Aorta (tissue), 5 donors: ENCODE measurements around the gene FKBP15. TPM values are rescaled to one million over a fixed set of nuclear protein-coding genes. Genes with fewer than 3 reads are reported as not detected.

ENCODE experiments used
- ATAC-seq: fragments of 200-7000 bp; cut with Tn5 transposase; one replicate; pipeline ENCODE4 v1.9.1; 2022; ENCODE audit warnings: moderate library complexity; ENCODE audit not compliant: low FRiP score
- DNase-seq, 2 donors: peaks; one replicate each; pipeline ENCODE4 v3.0.0-alpha.2; 2020
- H3K27ac ChIP-seq, 2 donors: one replicate each; pipeline ENCODE4 v1.5.1; 2013; ENCODE audit warnings: low read length in 2 of 2, mild to moderate bottlenecking in 2 of 2, moderate library complexity in 2 of 2, control low read depth in 1 of 2, inconsistent platforms in 1 of 2, low read depth in 1 of 2
- H3K27me3 ChIP-seq, 2 donors: one replicate each; pipeline ENCODE4 v1.6.1; 2013; ENCODE audit warnings: control low read depth in 1 of 2, low read length in 1 of 2, mild to moderate bottlenecking in 1 of 2, moderate library complexity in 1 of 2; ENCODE audit not compliant: insufficient read depth in 2 of 2, control insufficient read depth in 1 of 2
- H3K36me3 ChIP-seq, 2 donors: one replicate each; pipeline ENCODE4 v1.6.1; 2013; ENCODE audit warnings: control low read depth in 1 of 2, low read length in 1 of 2, mild to moderate bottlenecking in 1 of 2; ENCODE audit not compliant: insufficient read depth in 2 of 2, control insufficient read depth in 1 of 2
- H3K4me1 ChIP-seq, 2 donors: one replicate each; pipeline ENCODE4 v1.6.1; 2013; ENCODE audit warnings: low read length in 2 of 2, control low read depth in 1 of 2, mild to moderate bottlenecking in 1 of 2, moderate library complexity in 1 of 2; ENCODE audit not compliant: insufficient read depth in 2 of 2, control insufficient read depth in 1 of 2
- H3K4me3 ChIP-seq, 2 donors: one replicate each; pipeline ENCODE4 v1.5.1; 2013; ENCODE audit warnings: low read length in 2 of 2, control low read depth in 1 of 2, mild to moderate bottlenecking in 1 of 2
- H3K9me3 ChIP-seq: one replicate; pipeline ENCODE4 v1.6.1; 2013; ENCODE audit warnings: mild to moderate bottlenecking, low read length; ENCODE audit not compliant: control insufficient read depth
- WGBS, 2 donors: extraction: QIAGEN DNeasy Blood & Tissue Kit; methylation state at CpG; one replicate each; pipeline ENCODE4 v1.1.7; 2013; 5-methylcytosine and 5-hydroxymethylcytosine counted together
- intact Hi-C, 2 donors: fragments of 100-400 bp; cut with DNase I; formaldehyde crosslinking; loops; one replicate each; pipeline versions ENCODE4 v1.14.2 to v1.15.0; 2022
- polyA plus RNA-seq, 2 donors: library from polyadenylated mRNA; stranded (reverse); fragments of 200-250 nt; gene quantifications; one replicate each; pipeline ENCODE4 v1.2.3, GENCODE V29; 2013
- total RNA-seq, 2 donors: library from RNA; stranded (reverse); fragmentation: NEBNext Ultra II Directional; extraction: Animal tissue kit (Norgen Biotek cat#: 25700); gene quantifications; one replicate each; pipeline ENCODE4 v1.2.1, GENCODE V29; 2021
- donor health status: healthy with polysubstance abuse.
- donor health status: Bipolar disorder and iron deficiency.
- donor health status: DM: no; HTN: no; CAD: no.
- donor health status: DM: no; HTN: no; CAD: no.
- donor health status: DM: yes; HTN: yes; CAD: no.

FKBP15 gene
- total and polyA plus RNA-seq, 4 donors = 8.4 to 48.3 (median 20.2) TPM

DNA sequence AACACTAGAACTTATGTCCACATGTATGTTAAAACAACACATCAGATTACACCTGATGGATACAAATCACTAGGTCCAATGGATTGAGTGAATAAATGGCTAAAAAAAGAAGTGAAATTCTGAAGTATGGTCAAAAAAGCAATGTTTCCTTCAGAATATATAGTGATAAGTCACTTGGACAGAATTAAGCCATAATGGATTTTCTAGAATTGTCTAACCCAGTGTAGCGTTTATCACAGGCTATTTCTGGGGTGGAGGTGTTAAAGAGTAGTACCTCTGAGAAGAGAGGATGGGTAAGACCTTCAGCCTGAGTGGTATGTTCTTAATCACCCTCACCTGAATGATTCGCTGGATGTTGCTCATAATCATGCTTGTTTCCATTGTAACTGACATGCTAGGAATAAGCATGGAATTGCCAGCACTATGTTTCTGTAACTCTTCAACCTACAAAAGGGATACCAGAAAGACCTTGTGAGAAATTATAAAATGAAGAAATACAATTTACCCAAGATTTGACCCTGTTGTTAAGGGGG lies 37.1 kb downstream of the FKBP15 start:
- no peak for DNase-seq
- intact Hi-C loops = no loop called here
- H3K27ac ChIP-seq = no peak overlapping the region
- peaks cover 11 to 22% of the 10 kb centered on the region in 2 donors for H3K36me3 ChIP-seq
- H3K4me1 ChIP-seq = no peaks in the 10 kb centered on the region
- H3K27me3 ChIP-seq = no peaks in the 10 kb centered on the region
- no peak overlapping the region for H3K4me3 ChIP-seq
- no peaks in the 10 kb centered on the region for H3K9me3 ChIP-seq
- 94 to 95% methylated on average over 2 of the region's 2 CpGs for WGBS, 2 donors
- ATAC-seq = no peak

DNA sequence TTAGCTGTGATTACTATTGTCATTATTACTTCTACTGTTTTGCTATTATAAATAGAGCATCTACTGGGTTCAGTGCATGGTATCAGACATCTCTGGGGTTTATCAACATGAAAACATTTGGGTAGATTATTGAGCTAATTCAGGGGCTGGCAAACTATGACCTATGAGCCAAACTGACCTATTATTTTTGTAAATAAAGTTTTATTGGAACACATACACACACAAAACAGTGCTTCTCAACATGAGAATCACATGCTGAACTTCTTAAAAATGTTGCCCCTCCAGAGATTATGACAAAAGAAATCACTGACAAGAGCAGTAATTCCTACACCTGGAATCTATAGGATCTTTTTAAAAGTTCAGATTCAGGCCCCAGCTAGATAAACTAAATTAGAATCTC lies 39.9 kb downstream of the FKBP15 start:
- Histone ChIP-seq H3K27ac (no peak overlapping the region), H3K27me3 (no peaks in the 10 kb centered on the region), H3K4me3 (no peak overlapping the region), H3K4me1 (no peaks in the 10 kb centered on the region), H3K9me3 (no peaks in the 10 kb centered on the region), H3K36me3 (peaks cover 20 to 23% of the 10 kb centered on the region in 2 donors)
- DNase-seq (no peak), ATAC-seq (no peak)
- intact Hi-C loops = no loop called here

DNA sequence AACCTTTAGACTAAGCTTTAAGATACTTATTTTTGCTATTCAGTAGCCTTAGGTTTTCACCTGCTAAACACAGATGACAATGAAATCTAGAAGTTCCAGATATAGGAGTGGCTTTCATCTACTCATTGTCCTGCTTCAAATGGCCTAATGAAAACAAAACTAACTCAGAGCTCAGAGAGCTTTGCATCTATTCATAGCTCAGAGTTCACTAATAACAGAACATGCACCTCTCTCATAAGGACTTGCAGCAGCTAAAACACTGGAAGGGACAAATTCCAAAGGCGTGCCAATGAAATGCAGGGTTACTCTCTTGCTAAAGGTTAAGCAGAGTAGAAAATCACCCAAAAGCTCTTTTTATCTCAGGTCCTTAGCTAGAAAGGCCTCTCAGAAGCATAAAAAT lies 41.2 kb downstream of the FKBP15 start:
- peaks cover 18 to 20% of the 10 kb centered on the region in 2 donors for H3K36me3 ChIP-seq
- ATAC-seq (no peak), DNase-seq (no peak)
- H3K27me3 ChIP-seq = no peaks in the 10 kb centered on the region
- no peak overlapping the region for H3K4me3 ChIP-seq
- 93 to 94% methylated on average over 1 of the region's 1 CpG for WGBS, 2 donors
- no peaks in the 10 kb centered on the region for H3K4me1 ChIP-seq
- H3K9me3 ChIP-seq = no peaks in the 10 kb centered on the region
- intact Hi-C loops = no loop called here
- H3K27ac ChIP-seq = no peak overlapping the region

DNA sequence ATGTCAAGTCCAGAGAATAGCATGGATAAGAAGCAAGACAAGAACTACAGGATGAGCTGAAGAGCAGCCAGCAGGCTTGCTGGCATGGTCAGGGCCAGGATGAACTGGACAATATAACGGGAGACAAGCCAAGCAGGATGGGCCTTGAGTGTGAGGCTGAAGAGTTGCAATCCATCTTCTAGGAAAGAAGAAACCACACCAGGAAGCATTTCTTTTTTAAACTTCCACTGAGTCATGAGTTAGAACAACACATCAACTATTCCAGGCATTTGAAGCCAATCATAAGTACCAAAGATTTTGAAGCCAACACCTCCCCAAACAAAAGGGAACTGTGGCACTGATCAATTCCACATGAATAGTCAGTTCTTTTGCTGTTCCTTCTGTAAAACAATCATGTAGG lies 43.0 kb downstream of the FKBP15 start:
- Histone ChIP-seq H3K9me3 (no peaks in the 10 kb centered on the region), H3K4me1 (no peaks in the 10 kb centered on the region), H3K27me3 (no peaks in the 10 kb centered on the region), H3K27ac (no peak overlapping the region), H3K4me3 (no peak overlapping the region), H3K36me3 (peaks cover 15 to 24% of the 10 kb centered on the region in 2 donors)
- DNase-seq (no peak), ATAC-seq (no peak)
- 94 to 100% methylated on average over 1 of the region's 1 CpG for WGBS, 2 donors
- intact Hi-C loops = no loop called here

DNA sequence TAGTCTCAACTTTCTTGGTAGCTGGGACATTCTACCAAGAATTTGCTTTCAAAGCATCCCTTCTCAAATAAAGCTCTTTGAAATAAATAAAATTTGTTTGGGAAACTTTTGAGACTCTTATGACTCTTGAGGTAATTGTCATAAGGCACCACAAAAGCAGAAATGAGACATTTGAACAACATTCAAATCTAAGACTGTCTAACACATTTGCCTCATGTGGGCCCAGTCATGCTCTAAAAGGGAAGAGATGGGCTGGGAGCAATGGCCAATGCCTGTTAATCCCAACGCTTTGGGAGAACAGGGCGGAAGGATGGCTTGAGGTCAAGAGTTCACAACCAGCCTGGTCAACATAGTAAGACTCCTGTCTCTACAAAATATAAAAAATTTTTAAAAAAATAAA lies 43.8 kb downstream of the FKBP15 start:
- no peak overlapping the region for H3K4me3 ChIP-seq
- intact Hi-C loops = no loop called here
- H3K36me3 ChIP-seq = peaks cover 18 to 25% of the 10 kb centered on the region in 2 donors
- no peaks in the 10 kb centered on the region for H3K27me3 ChIP-seq
- H3K4me1 ChIP-seq = no peaks in the 10 kb centered on the region
- no peaks in the 10 kb centered on the region for H3K9me3 ChIP-seq
- WGBS, 2 donors = 93 to 96% methylated on average over 2 of the region's 2 CpGs
- ATAC-seq (no peak), DNase-seq (no peak)
- H3K27ac ChIP-seq = no peak overlapping the region

DNA sequence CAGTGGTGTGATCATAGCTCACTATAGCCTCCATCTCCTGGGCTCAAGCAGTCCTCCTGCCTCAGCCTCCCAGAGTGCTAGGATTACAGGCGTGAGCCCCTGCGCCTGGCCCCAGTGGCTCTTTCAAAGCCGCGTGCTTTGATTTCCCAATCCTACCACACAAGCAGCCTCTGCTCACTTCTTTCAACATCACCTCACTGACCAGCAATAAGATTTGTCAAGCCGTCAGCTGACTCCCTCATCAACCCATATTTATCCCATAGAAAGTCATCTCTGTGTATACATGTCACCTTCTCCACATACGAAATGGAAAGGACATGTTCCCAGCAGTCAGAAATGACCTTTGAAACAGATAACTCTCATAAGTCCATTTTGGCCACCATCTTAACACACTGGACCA lies 44.3 kb downstream of the FKBP15 start:
- Histone ChIP-seq H3K4me3 (no peak overlapping the region), H3K27me3 (no peaks in the 10 kb centered on the region), H3K36me3 (peaks cover 16 to 25% of the 10 kb centered on the region in 2 donors), H3K9me3 (no peaks in the 10 kb centered on the region), H3K27ac (no peak overlapping the region), H3K4me1 (no peaks in the 10 kb centered on the region)
- no peak for DNase-seq
- no peak for ATAC-seq
- intact Hi-C loops = no loop called here
- 95 to 96% methylated on average over 6 of the region's 6 CpGs for WGBS, 2 donors

DNA sequence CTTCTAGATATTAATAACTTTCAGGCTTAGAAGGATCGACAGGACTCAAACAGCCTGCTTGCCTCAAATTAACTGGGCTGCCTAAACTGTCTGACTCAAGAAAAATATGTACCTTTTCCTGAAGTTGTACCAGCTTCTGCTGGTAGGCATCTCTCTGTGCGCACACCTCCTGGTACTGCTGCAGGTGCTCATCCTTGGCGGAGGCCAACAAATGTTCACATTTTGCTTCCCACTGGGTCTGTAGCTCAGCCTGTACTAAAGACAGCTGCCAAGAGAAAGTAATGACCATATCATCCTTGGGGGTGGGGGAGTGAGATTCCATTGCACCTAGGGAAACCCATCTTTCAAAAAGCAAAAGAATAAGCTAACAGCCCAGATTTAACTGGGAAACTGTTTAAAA lies 47.7 kb downstream of the FKBP15 start:
- Histone ChIP-seq H3K27ac (no peak overlapping the region), H3K27me3 (no peaks in the 10 kb centered on the region), H3K36me3 (peaks cover 23 to 28% of the 10 kb centered on the region in 2 donors), H3K4me3 (no peak overlapping the region), H3K4me1 (no peaks in the 10 kb centered on the region), H3K9me3 (no peaks in the 10 kb centered on the region)
- WGBS, 2 donors = 96 to 99% methylated on average over 3 of the region's 3 CpGs
- DNase-seq (no peak), ATAC-seq (no peak)
- intact Hi-C loops = no loop called here

DNA sequence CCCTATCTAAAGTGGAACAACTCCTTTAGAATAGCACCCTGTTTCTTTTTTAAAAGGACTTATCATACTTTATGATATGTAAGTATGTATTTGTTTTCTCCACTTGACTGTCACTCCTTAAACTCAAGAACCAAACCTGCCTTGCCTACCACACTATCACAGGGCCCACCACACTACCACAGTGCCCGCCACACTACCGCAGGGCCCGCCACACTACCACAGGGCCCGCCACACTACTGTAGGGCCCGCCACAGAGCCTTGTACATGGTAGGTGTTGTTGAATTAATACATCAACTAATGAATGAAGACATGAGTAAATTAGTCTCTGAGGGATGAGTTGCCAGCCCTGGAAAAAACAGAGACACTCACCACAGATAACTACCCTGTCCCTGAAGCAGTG lies 52.3 kb downstream of the FKBP15 start:
- intact Hi-C loops = no loop called here
- ATAC-seq (no peak), DNase-seq (no peak)
- no peaks in the 10 kb centered on the region for H3K9me3 ChIP-seq
- WGBS, 2 donors = 96 to 97% methylated on average over 5 of the region's 5 CpGs
- no peak overlapping the region for H3K27ac ChIP-seq
- H3K4me3 ChIP-seq = no peak overlapping the region
- no peaks in the 10 kb centered on the region for H3K27me3 ChIP-seq
- peaks cover 24 to 25% of the 10 kb centered on the region in 2 donors for H3K36me3 ChIP-seq
- no peaks in the 10 kb centered on the region for H3K4me1 ChIP-seq

DNA sequence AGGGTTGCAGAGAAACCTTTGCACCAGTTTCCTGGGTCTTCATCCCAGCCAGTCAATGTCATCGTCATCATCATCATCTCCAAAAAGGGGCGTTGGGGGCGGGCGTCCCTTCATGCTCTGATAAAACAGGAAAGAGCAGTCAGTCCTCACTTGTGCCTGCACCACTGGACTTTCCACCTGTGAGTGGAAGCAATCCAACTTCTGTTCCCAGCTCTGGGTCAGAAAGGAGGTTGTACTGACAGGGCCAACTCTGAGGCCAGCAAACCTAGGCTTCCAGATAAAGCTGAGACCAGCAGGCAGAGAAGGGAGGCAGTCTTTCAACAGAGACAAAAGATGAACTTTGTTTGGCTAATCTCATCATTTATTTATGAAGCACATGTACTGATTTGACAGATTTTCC lies 55.0 kb downstream of the FKBP15 start:
- no peaks in the 10 kb centered on the region for H3K4me1 ChIP-seq
- H3K27ac ChIP-seq = no peak overlapping the region
- H3K27me3 ChIP-seq = no peaks in the 10 kb centered on the region
- ATAC-seq (no peak), DNase-seq (no peak)
- H3K9me3 ChIP-seq = no peaks in the 10 kb centered on the region
- WGBS, 2 donors = 90 to 96% methylated on average over 4 of the region's 4 CpGs
- no peak overlapping the region for H3K4me3 ChIP-seq
- intact Hi-C loops = no loop called here
- H3K36me3 ChIP-seq = peaks cover 11 to 27% of the 10 kb centered on the region in 2 donors
